GM19099 (cell line): ENCODE results near the gene NR2C2AP.

Source experiments
- POLR2A ChIP-seq: IDR thresholded peaks from 3 replicates; pipeline ENCODE4 v1.6.1; 2011; ENCODE audit warnings: low read depth; ENCODE audit not compliant: insufficient read length; ENCODE audit errors: extremely low read depth

NR2C2AP gene

DNA sequence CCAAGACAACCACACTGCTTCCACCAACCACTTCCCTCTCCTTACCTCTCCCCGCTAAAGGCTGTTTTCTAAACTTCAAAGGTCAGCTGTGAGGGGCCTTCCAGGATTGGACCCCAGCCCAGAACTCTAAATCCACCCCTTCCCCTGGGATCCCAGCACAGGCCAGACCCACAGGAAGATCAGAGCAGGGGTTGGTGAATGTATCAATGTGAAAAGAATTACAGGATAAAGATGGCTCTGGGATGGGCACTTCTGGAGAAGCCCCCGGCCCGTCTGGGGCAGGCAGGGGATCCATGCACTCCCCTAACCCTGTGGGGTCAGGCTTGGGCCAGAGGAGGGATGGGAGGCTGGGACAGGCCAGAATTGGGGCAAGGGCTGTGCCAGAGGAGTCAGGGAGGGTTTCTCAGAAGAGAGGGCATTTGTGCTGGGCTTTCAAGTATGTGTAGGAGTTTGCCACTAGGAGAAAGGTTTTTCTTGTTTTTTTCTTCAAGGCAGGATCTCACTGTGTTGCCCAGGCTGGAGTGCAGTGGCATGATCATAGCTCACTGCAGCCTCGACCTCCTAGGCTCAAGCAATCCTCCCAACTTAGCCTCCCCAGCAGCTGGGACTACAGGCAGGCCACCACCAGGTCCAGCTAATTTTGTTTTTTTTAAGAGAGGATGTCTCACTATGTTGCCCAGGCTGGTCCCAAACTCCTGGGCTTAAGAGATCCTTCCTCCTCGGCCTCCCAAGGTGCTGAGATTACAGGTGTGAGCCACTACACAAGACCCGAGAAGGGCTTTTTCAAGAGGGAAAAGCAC is 32.1 kb downstream of the NR2C2AP start:
- no peak for TF ChIP-seq POLR2A

GRCh38 chr19:19170053-19170872 is 33.0 kb downstream of the NR2C2AP start, which contains the start of gene MEF2B:
Gene MEF2B (minus strand): TSS chr19:19170263. CDS start chr19:19150735, 19,528 bp downstream.
- TF ChIP-seq POLR2A, result peak; percentile 95

DNA sequence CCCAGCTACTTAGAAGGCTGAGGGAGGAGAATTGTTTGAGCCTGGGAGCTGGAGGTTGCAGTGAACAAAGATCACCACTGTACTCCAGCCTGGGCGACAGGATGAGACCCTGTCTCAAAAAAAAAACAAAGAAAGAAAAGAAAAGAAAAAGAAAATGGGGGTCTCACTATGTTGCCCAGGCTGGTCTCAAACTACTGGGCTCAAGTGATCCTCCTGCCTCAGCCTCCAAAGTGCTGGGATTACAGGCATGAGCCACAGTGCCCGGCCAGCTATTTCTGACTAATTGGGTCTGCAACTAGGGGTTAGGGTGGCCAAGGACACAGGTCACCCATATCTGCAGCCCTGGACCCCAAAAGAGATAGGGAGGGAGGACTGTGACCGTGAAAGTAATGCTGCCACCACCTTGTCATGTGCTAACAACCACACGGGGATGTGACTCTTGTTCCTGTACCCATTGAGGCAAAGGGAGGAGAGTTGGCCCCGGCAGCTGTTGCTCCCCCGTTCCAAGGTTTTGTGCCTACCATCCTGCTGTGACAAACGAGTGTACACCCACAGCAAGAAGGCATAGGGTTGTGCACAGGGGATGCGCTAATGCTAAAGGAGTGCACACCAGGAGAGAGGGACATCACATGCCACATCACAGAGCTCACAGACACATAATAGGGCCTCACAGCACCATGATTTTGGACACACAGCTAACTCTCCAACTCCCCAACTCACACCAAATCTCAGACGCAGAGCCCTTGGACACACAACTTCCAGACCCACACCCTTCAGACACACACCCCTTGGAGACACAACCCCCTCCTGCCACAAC is 33.8 kb downstream of the NR2C2AP start:
- TF ChIP-seq POLR2A, result no peak

DNA sequence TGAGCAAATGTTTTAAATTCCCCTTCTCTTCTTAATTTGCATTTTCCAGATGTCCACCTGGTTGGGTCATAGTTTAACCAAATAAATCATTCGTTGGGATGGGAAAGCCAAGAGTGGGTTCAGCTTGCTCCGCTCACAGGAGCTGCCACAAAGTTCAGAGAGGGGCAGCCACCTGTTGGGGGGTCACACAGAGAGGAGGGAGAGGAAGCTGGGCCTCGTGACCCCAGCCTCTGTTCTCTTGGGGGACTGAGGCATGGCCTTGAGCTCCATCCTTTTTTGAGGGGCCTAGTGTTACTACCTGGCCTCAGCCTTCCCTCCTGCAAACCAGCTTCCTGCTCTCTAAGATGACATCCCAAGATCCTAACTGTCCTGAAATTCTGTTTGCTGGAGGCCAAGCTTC is 35.6 kb downstream of the NR2C2AP start:
- TF ChIP-seq POLR2A, result peak; percentile 45

DNA sequence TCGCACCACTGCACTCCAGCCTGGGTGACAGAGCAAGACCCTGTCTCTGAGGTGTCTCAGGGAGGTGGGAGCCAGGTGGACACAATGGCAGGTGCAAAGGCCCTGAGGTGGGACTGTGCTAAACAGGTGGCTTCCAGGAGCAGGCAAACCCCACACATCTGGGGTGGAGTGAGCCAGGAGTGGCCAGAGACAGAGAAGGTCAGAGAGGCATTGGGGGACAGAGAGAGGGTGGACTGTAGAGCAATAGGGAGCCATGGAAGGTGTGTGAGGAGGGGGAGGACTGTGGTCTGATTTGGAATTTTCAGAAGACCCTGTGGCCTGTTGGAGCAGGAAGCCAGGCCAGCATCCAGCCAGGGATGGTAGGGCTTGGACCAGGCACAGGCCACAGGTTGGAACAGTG is 37.8 kb downstream of the NR2C2AP start:
- TF ChIP-seq POLR2A, result no peak

GRCh38 chr19:19162495-19162894 is 40.7 kb downstream of the NR2C2AP start:
- TF ChIP-seq POLR2A, result no peak

DNA sequence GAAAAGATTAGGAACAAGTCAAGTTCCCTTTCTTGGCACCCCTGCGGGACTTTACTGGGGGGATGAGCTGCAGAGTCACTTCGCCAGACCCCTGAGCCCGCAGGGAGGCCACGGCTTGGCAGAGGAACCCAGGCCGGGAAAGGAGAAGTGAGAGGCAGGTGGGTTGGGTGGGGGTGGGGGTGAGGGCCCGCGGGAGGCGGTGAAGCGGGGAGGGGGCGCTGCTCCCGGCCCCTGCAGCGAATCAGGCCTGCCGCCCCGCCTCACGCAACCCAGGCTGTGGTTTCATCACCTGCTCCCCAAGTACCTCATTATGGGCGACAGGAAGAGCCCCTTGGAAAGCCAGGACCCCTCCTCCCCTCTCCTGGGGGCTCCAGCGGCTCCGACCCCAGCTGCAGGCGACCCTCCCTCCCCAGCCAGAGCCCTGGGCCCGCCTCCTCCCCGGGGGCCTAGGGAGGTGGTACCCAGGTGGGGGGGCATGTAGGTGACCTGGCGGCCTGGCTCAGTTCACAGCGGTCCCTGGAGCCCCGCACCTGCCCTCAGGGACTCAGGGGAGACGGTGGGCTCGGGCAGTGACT is 42.7 kb downstream of the NR2C2AP start:
- TF ChIP-seq POLR2A, result no peak

DNA sequence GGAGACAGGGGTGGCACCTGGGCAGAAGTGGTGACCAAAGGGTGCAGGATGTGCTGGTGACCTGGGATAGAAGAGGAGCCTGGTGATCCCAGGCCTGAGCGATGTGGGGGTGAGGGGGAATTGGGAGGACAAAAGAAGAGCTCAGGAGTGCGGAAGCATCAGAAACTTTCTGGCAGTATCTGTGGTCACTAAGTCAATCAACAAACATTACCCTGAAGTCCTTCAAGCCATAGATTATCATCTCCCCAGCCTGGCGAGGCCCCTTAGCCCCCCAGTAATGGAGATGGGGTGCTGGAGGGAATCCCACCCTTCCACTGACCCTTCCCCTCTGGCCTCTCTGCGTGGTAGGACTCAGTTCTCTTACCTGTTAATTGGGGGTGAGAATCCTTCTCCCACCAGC is 43.7 kb downstream of the NR2C2AP start:
- TF ChIP-seq POLR2A, result no peak

- no peak for TF ChIP-seq POLR2A
Observed at GRCh38 chr19:19157808-19158207, 45.4 kb downstream of the NR2C2AP start.

DNA sequence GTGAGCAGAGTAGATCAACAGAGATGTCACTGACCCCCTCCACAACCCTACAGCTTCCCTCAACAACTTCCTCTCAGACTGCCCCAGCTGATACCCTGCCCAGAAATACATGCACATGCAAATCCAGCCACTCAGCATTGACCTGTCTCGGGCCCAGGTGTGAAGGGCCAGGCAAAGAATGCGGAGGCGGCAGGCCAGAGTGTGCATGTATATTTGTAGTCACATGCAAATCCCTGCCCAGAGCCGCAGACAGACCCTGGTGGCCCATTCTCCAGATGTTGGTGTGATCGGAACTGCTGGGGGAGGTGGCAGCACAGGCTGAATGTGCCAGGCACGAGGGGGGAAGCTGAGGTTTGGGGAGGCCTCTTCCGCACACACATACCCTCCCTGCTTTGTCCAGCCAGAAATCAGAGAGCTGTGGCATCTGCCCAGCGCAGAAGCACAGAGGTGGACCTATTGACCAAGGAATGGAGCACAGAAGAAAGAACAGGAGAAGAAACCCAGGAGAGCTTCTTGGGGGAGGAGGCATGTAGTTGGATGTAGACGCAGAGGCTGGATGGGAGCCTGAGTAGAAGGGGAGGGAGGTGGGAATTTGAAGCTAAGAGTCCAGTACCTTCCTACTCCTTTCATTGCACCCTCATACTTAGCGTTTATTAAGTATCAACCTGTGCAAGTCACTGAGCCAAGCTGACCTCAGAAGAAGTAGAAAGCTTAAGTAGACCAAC is 47.6 kb downstream of the NR2C2AP start:
- peak; percentile 20 for TF ChIP-seq POLR2A

DNA sequence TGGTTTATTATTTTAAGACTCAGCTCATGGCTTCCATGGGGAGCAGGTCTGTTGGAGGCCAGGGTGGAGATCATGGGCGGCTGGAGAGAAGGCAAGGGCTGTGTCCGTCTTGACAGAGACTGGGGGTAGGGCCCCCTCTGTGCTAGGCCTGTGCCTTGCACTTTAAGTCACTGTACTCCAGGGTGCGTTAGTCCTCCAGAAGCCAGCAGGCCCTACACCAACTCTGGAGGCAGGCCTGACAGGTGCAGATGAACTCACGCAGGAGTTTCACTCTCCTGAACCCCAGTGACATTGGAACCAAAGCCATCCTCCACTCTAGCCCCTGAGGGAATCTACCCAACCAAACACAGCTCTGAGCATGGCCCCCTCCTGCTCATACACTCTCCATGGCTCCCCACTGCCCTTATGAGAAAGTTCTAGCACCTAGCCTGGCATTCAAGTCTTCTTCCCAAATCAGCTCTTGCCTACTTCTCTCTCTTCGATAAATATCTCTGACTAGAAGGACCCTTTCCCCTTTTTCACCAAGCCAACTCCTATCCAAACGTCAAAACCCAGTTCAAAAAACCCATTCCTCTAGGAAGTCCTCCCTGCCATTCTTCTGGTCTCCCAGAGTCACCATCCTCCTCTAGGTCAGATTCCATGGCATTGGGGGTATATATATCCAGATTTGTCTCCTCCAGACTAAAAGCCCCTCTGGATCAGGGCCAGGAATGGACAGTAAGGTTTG is 48.3 kb downstream of the NR2C2AP start:
- no peak for TF ChIP-seq POLR2A

DNA sequence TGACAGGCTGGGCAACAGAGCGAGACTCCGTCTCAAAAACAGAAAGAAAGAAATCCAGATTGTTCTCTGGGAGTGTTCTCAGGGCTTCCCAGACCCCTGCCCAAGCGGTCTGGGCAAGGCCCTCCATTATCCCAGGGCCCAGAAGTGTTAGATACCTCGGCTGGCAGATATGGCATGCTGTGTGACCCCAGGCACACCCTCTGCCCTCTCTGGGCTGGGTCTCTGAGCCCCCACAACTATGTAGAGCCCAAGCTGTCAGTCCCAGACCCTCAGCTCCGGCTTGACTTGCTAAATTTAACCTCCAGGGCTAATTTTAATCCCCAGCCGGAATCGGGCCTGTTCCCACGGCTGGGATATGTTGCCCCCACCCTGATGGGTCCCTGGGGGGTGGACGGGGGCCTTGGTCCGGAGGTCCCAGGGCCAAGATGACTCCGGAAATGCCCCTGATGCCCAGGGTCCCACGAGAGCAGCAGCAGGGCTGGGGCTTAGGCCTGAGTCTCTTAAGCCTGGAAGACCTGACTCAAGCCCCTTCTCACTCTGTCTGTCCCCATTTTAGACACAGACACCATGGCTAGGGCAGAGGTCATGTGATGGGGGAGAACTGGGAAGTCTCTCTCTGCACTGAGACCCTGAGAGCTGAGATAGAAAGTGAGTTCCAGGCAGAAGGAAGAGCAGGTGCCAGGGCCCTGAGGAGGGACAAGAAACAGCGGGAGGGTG is 50.4 kb downstream of the NR2C2AP start:
- TF ChIP-seq POLR2A, result no peak

DNA sequence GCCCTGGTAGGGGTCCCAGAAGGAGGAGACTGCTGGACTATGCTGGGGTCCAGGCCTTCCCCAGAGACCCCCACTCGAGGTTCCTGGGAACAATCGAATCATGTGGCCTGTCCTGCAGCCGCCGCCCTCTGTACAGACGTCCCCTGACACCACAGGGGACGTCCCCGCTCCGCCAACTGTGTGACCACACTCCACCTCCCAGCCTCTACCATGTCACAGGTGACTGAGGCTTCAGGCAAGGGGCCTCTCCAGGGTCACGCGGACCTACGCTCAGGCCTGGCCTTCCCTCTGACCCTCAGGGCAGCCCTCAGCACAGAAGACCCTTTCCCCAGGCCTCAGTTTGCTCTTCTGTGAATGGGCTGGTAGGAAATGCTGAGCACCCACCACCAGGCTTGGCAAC is 51.8 kb downstream of the NR2C2AP start:
- no peak for TF ChIP-seq POLR2A
